Sigmoid colon (tissue), 7 donors: ENCODE data around the gene E2F6. TPM values are rescaled to one million over a fixed set of nuclear protein-coding genes. Genes with fewer than 3 reads are reported as not detected.
A peak's percentile ranks its signal among the peaks of the same experiment; 100 is the strongest.

Experiments
- DNase-seq: peaks from one replicate; pipeline ENCODE4 v3.0.0-alpha.2; 2019
- H3K27ac ChIP-seq, 4 donors: fragments of 200-600 bp; sonication (generic); one replicate each; pipeline ENCODE4 v1.5.1; 2016 to 2019; ENCODE audit warnings: mild to moderate bottlenecking in 1 of 4
- H3K27me3 ChIP-seq, 3 donors: fragments of 200-600 bp; sonication (generic); one replicate each; pipeline ENCODE4 v1.5.1; 2019; ENCODE audit warnings: mild to moderate bottlenecking in 1 of 3
- H3K36me3 ChIP-seq, 4 donors: fragments of 200-600 bp; sonication (generic); one replicate each; pipeline ENCODE4 v1.5.1; 2016 to 2019
- H3K4me1 ChIP-seq, 4 donors: fragments of 200-600 bp; sonication (generic); one replicate each; pipeline ENCODE4 v1.5.1; 2017 to 2019
- H3K4me3 ChIP-seq, 4 donors: fragments of 200-600 bp; sonication (generic); one replicate each; pipeline ENCODE4 v1.5.1; 2017 to 2019; ENCODE audit warnings: mild to moderate bottlenecking in 2 of 4, moderate library complexity in 1 of 4
- H3K9me3 ChIP-seq, 4 donors: fragments of 200-600 bp in 3 of 4; sonication (generic) in 3 of 4; one replicate each; pipeline versions ENCODE4 v1.5.1 to v1.6.1; 2013 to 2019
- CTCF ChIP-seq, 4 experiments: fragments of 450-650 bp in 3 of 4; fragments of 200-600 bp in 1 of 4; IDR thresholded peaks; one replicate each; pipeline ENCODE4 v1.5.1; 2016 to 2019; ENCODE audit warnings: antibody characterized with exemption in 4 of 4, mild to moderate bottlenecking in 3 of 4, moderate library complexity in 2 of 4
- EP300 ChIP-seq, 4 donors: sonication (generic); formaldehyde crosslinking; IDR thresholded peaks; one replicate each; pipeline ENCODE4 v1.6.1; 2017; ENCODE audit warnings: antibody characterized with exemption in 4 of 4
- POLR2A ChIP-seq, 2 donors: fragments of 450-650 bp; IDR thresholded peaks; one replicate each; pipeline ENCODE4 v1.6.1; 2016; ENCODE audit warnings: antibody characterized with exemption in 2 of 2, mild to moderate bottlenecking in 2 of 2, moderate library complexity in 2 of 2
- POLR2AphosphoS5 ChIP-seq, 4 donors: sonication (generic); formaldehyde crosslinking; IDR thresholded peaks; one replicate each; pipeline ENCODE4 v1.6.1; 2017; ENCODE audit warnings: antibody characterized with exemption in 4 of 4
- WGBS, 2 donors: extraction: QIAGEN DNeasy Blood & Tissue Kit; methylation state at CpG; one replicate each; pipeline ENCODE4 v1.1.7; 2013; 5-methylcytosine and 5-hydroxymethylcytosine counted together
- intact Hi-C: fragments of 100-400 bp; cut with DNase I; formaldehyde crosslinking; loops from one replicate; pipeline ENCODE4 v1.15.1; 2023
- polyA plus RNA-seq, 3 donors: library from polyadenylated mRNA; stranded (reverse); fragments of 200-250 nt; gene quantifications; one replicate each; pipeline ENCODE4 v1.2.3, GENCODE V29; 2013
- total RNA-seq, 4 donors: library from RNA; depleted of rRNA; stranded (reverse); fragments of >200 nt; gene quantifications; one replicate each; pipeline ENCODE4 v1.1.0, GENCODE V29; 2016
- donor health status: healthy with polysubstance abuse.
- donor health status: Bipolar disorder and iron deficiency.
- donor health status: healthy.

Gene E2F6
- total and polyA plus RNA-seq, 7 donors, result 3.6 to 24.2 (median 11.8) TPM

GRCh38 chr2:11420190-11420589, 45.8 kb downstream of the E2F6 start:
- H3K27ac ChIP-seq, result peak overlapping the region in 1 of 4 donors; percentile 37

GRCh38 chr2:11419781-11420180, 46.2 kb downstream of the E2F6 start:
- no peak for DNase-seq
- H3K27ac ChIP-seq, result peak overlapping the region in 1 of 4 donors; percentile 37

More at GRCh38 chr2:11420190-11420589, 45.8 kb downstream of the E2F6 start:
- 91 to 93% methylated on average over 2 of the region's 2 CpGs for WGBS, 2 donors
- intact Hi-C loops, result no loop called here
- H3K27me3 ChIP-seq, result no peaks in the 10 kb centered on the region
- no peaks in the 10 kb centered on the region for H3K4me1 ChIP-seq
- TF ChIP-seq POLR2AphosphoS5 (IDR thresholded peaks at IDR 0.05), result no peak
- TF ChIP-seq POLR2A (IDR thresholded peaks at IDR 0.05), result no peak
- no peak for TF ChIP-seq EP300 (IDR thresholded peaks at IDR 0.05)
- TF ChIP-seq CTCF (IDR thresholded peaks at IDR 0.05), result no peak
- no peak for DNase-seq
- no peaks in the 10 kb centered on the region for H3K36me3 ChIP-seq
- peaks cover 0 to 4% (median under 1%) of the 10 kb centered on the region in 4 donors for H3K9me3 ChIP-seq
- no peak overlapping the region for H3K4me3 ChIP-seq

DNA sequence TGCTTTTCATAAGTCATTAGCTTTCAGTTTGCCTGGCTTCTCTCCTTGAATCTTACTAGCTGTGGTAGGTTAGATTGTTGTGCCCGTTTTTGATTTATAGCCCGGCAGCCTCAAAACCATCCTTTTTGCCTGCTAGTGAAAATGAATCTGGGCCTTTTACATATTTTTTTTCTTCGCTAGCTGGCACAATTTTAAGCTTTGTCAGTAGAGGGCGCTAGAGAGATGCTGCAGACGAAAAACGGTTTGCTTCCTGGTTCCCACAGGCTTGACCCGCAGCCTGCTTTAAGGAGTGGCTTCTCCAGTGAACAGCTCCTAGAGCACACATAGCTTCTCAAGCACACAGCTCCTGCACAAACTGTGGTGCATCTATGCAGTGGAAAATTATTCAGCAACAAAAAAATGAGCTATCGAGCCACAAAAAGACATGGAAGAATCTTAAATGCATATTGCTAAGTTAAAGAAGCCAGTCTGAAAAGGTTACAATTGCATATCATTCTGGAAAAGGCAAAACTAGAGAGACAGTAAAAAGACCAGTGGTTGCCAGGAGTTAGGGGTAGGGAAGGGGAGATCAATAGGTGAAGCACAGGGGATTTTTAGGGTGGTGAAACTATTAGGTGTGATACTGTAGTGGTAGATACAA, 47.9 kb downstream of the E2F6 start:
- Histone ChIP-seq H3K4me3 (no peak overlapping the region), H3K27ac (no peak overlapping the region), H3K9me3 (peaks cover 0 to 4% (median under 1%) of the 10 kb centered on the region in 4 donors), H3K27me3 (no peaks in the 10 kb centered on the region), H3K36me3 (no peaks in the 10 kb centered on the region), H3K4me1 (no peaks in the 10 kb centered on the region)
- intact Hi-C loops, result no loop called here
- 48 to 57% methylated on average over 8 of the region's 8 CpGs for whole genome bisulfite sequencing, 2 donors
- DNase-seq, result no peak
- no peak for TF ChIP-seq EP300 (IDR thresholded peaks at IDR 0.05)
- no peak for TF ChIP-seq POLR2A (IDR thresholded peaks at IDR 0.05)
- TF ChIP-seq CTCF (IDR thresholded peaks at IDR 0.05), result no peak
- no peak for TF ChIP-seq POLR2AphosphoS5 (IDR thresholded peaks at IDR 0.05)

More at GRCh38 chr2:11419781-11420180, 46.2 kb downstream of the E2F6 start:
- WGBS, 2 donors, result 81 to 82% methylated on average over 8 of the region's 8 CpGs
- Histone ChIP-seq H3K27me3 (no peaks in the 10 kb centered on the region), H3K36me3 (no peaks in the 10 kb centered on the region), H3K4me3 (no peak overlapping the region), H3K4me1 (no peaks in the 10 kb centered on the region), H3K9me3 (peaks cover 0 to 4% (median under 1%) of the 10 kb centered on the region in 4 donors)
- intact Hi-C loops, result no loop called here
- no peak for TF ChIP-seq POLR2A (IDR thresholded peaks at IDR 0.05)
- no peak for TF ChIP-seq CTCF (IDR thresholded peaks at IDR 0.05)
- no peak for TF ChIP-seq POLR2AphosphoS5 (IDR thresholded peaks at IDR 0.05)

DNA sequence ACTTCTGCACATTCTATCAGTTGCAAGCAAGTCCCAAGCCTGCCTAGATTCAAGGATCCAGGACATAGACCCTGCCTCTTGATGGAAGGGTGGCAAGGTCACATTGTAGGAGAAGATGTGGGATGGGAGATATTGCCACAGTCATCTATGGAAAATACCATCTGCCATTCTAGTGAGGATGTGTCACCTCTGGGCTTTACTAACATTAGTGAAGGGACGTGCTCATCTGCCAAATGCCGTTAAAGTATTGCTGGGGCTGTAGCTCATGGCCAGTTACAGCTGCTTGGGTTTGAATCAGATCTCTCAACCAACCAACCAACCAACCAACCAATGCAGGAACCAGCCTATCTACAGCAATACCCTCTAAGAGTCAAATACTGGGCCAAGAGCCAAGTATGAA, 49.0 kb downstream of the E2F6 start:
- H3K36me3 ChIP-seq, result no peaks in the 10 kb centered on the region
- peaks cover 0 to 4% (median under 1%) of the 10 kb centered on the region in 4 donors for H3K9me3 ChIP-seq
- H3K27ac ChIP-seq, result no peak overlapping the region
- TF ChIP-seq EP300 (IDR thresholded peaks at IDR 0.05) (no peak), CTCF (IDR thresholded peaks at IDR 0.05) (no peak), POLR2AphosphoS5 (IDR thresholded peaks at IDR 0.05) (no peak), POLR2A (IDR thresholded peaks at IDR 0.05) (no peak)
- H3K4me3 ChIP-seq, result no peak overlapping the region
- 98% methylated on average over 2 of the region's 2 CpGs for WGBS, 2 donors
- DNase-seq, result no peak
- intact Hi-C loops, result no loop called here
- H3K4me1 ChIP-seq, result peaks cover 0 to 7% (median 2%) of the 10 kb centered on the region in 4 donors
- no peaks in the 10 kb centered on the region for H3K27me3 ChIP-seq
